ENCODE data around the gene PPP2CA. TPM values are rescaled to one million over a fixed set of nuclear protein-coding genes. Genes with fewer than 3 reads are reported as not detected.

PPP2CA gene
- total and polyA plus RNA-seq, 2 of the 13 experiments (the other 11 are each of a cell fraction or from before 2014, with no cell fraction given): 82.4 to 171 TPM

DNA sequence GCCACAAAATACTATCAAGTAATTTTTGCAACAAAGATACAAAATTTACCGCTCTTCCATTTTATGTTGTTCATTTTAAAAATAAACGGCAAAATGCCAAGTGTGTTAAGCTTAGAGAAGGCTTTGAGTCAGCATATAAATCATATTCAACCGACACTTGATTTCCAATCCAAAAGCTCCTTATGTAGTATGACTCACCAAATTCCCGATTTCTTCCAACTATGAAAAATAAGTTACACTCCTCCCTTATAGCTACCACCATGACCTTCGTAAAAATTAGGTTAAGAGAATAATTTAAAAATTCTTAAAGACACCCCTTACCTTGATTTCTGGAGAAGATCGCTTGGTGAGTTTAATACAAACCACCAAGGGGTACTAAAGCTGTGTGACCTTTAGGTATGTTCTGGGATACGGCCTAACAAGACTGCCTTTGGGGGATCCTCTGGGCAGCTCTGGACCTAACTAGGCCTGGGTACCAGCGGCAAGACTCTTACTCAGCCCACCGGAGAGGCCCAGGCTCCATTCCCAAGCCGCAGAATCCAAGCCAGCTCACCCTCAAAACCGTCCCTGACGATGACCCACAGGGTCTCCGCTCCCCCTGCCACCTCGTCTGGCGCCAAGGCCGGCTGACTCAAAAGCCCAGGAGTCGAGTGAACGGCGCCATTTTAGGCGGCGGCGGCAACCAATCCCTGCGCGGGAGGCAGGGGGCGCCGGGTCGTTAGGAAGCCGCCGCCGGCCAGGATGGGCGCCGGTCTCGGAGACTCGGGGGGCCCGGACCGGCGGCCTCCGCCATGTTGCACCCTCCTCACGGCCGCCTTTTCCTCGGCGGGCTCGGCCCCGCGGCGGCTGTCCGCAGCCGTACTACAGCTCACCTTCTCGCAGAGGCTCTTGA is 739 bp downstream of the PPP2CA start (continued):
- no peak; the same call in 1 of the 2 replicates for TF ChIP-seq MAF1 (CRISPR knock-in tag; IDR thresholded peaks at IDR 0.05; ENCODE audit: borderline replicate concordance)
- no peak for TF ChIP-seq SOX13 (IDR thresholded peaks at IDR 0.05)
- no peak for TF ChIP-seq SOX13 (CRISPR knock-in tag; conservative IDR thresholded peaks at IDR 0.05 in 1 of 2, IDR thresholded peaks at IDR 0.05 in 1 of 2)
- TF ChIP-seq, protein P1, sequence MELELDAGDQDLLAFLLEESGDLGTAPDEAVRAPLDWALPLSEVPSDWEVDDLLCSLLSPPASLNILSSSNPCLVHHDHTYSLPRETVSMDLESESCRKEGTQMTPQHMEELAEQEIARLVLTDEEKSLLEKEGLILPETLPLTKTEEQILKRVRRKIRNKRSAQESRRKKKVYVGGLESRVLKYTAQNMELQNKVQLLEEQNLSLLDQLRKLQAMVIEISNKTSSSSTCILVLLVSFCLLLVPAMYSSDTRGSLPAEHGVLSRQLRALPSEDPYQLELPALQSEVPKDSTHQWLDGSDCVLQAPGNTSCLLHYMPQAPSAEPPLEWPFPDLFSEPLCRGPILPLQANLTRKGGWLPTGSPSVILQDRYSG (CRISPR knock-in tag; IDR thresholded peaks at IDR 0.05): 0 out of 2 replicates have a peak, but pooled peaks have one; percentile 32
- TF ChIP-seq CCDC6 (CRISPR knock-in tag; IDR thresholded peaks at IDR 0.05): no peak; the same call in 1 of the 2 replicates
- no peak for TF ChIP-seq NRL (CRISPR knock-in tag; IDR thresholded peaks at IDR 0.05; ENCODE audit: borderline replicate concordance)
- TF ChIP-seq KMT2B (CRISPR knock-in tag; IDR thresholded peaks at IDR 0.05): 0 out of 2 replicates have a peak, but pooled peaks have one; percentile 10
- no peak for TF ChIP-seq ZBTB20 (CRISPR knock-in tag; IDR thresholded peaks at IDR 0.05; ENCODE audit: borderline replicate concordance, low read depth)
- TF ChIP-seq, protein P2, sequence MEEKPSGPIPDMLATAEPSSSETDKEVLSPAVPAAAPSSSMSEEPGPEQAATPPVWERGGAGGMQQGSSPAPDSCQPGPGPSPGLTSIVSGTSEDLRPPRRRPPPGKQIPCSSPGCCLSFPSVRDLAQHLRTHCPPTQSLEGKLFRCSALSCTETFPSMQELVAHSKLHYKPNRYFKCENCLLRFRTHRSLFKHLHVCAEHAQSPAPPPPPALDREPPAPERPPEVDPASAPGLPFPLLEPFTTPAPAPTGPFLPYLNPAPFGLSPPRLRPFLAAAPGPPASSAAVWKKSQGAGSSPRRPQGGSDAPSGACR (CRISPR knock-in tag; IDR thresholded peaks at IDR 0.05): peak; percentile 75; the same call in 1 of the 2 replicates
- TF ChIP-seq NCOA2 (CRISPR knock-in tag; IDR thresholded peaks at IDR 0.05): no peak
- no peak for TF ChIP-seq ZC3H4 (CRISPR knock-in tag; IDR thresholded peaks at IDR 0.05; ENCODE audit: borderline replicate concordance)
- TF ChIP-seq, protein P3, sequence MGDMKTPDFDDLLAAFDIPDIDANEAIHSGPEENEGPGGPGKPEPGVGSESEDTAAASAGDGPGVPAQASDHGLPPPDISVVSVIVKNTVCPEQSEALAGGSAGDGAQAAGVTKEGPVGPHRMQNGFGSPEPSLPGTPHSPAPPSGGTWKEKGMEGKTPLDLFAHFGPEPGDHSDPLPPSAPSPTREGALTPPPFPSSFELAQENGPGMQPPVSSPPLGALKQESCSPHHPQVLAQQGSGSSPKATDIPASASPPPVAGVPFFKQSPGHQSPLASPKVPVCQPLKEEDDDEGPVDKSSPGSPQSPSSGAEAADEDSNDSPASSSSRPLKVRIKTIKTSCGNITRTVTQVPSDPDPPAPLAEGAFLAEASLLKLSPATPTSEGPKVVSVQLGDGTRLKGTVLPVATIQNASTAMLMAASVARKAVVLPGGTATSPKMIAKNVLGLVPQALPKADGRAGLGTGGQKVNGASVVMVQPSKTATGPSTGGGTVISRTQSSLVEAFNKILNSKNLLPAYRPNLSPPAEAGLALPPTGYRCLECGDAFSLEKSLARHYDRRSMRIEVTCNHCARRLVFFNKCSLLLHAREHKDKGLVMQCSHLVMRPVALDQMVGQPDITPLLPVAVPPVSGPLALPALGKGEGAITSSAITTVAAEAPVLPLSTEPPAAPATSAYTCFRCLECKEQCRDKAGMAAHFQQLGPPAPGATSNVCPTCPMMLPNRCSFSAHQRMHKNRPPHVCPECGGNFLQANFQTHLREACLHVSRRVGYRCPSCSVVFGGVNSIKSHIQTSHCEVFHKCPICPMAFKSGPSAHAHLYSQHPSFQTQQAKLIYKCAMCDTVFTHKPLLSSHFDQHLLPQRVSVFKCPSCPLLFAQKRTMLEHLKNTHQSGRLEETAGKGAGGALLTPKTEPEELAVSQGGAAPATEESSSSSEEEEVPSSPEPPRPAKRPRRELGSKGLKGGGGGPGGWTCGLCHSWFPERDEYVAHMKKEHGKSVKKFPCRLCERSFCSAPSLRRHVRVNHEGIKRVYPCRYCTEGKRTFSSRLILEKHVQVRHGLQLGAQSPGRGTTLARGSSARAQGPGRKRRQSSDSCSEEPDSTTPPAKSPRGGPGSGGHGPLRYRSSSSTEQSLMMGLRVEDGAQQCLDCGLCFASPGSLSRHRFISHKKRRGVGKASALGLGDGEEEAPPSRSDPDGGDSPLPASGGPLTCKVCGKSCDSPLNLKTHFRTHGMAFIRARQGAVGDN (CRISPR knock-in tag; IDR thresholded peaks at IDR 0.05): peak; percentile 64
- no peak for TF ChIP-seq TP53 (CRISPR knock-in tag; conservative IDR thresholded peaks at IDR 0.05)
- no peak for TF ChIP-seq ADNP (CRISPR knock-in tag; IDR thresholded peaks at IDR 0.05)
- peak; percentile 45; the same call in 1 of the 2 replicates for TF ChIP-seq ZBTB7B (CRISPR knock-in tag; IDR thresholded peaks at IDR 0.05)
- no peak for TF ChIP-seq JARID2 (CRISPR knock-in tag; IDR thresholded peaks at IDR 0.05; ENCODE audit: insufficient replicate concordance)
- no peak for TF ChIP-seq ZNF674 (CRISPR knock-in tag; IDR thresholded peaks at IDR 0.05; ENCODE audit: low read depth)
- TF ChIP-seq ZNF282 (IDR thresholded peaks at IDR 0.05; ENCODE audit: partially characterized antibody): no peak
- 0 out of 2 replicates have a peak, but pooled peaks have one; percentile 55 for TF ChIP-seq ZNF839 (CRISPR knock-in tag; IDR thresholded peaks at IDR 0.05; ENCODE audit: borderline replicate concordance)

All from HepG2 (cell line).